Renal cortex interstitium (tissue), 11 donors: ENCODE measurements around the gene ZNF18. TPM values are rescaled to one million over a fixed set of nuclear protein-coding genes. Genes with fewer than 3 reads are reported as not detected.

Experiments
- DNase-seq, 11 donors: peaks; one replicate each; pipeline ENCODE4 v3.0.0-alpha.2; 2013; ENCODE audit warnings: low read depth in 9 of 11, low spot score in 4 of 11; ENCODE audit errors: extremely low read depth in 1 of 11
- polyA plus RNA-seq, 3 donors: library from polyadenylated mRNA; unstranded; fragments of 120-200 nt; gene quantifications; one replicate each; pipeline ENCODE4 v1.2.1, GENCODE V29; 2013; ENCODE audit not compliant: insufficient read length in 3 of 3

The ZNF18 gene
- polyA plus RNA-seq, 3 donors = 8.6 to 12.0 (median 9.6) TPM

- peak; percentile 33 to 69 (median 59) for DNase-seq
These were observed 61.4 kb downstream of the ZNF18 start for GRCh38 chr17:11935734-11936406.

GRCh38 chr17:11932337-11932898 lies 64.9 kb downstream of the ZNF18 start:
- DNase-seq = no peak

DNA sequence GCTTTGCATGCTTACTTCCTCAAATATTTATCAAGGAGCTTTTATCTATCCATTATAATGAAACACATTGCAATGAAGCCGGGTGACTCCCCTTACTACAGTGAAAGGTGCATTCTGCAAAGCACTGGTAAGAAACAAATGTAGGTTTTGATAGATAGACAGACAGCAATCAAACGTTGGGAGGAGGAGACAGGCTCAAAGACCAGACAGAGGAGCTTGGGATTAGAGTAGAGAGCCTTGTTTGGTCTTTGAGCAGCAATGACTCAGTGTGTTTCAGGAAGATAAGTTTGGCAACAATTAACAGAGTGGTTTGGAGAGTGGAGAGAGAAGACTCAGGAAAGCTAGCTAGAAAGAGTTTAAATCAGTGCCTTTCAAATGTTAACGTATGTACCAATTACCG lies 68.8 kb downstream of the ZNF18 start:
- no peak for DNase-seq

Other genes with a start within 250 kb of the ZNF18 start
- gene MAP2K4, start 23.4 kb upstream of the ZNF18 start, polyA plus RNA-seq = 10 to 100 TPM; 37.3 to 44.1 (median 39.2) TPM